NK-92 treated with Interleukin-12 subunit alpha and Interleukin-12 subunit beta, amount 100 ng/mL, for 24 hours (cell line): ENCODE results near the gene USP19.

ENCODE experiments used
- DNase-seq: peaks from one replicate; lab custom pipeline; 2025; lab: John Stamatoyannopoulos, UW

USP19 gene

GRCh38 chr3:49120438-49121131 is at the start of gene USP19:
Gene USP19, minus strand, starts transcription at chr3:49120823. Its CDS starts 1,678 bp downstream, at chr3:49119145.
- DNase-seq, result peak; percentile 78

- no peak for DNase-seq
Measured at GRCh38 chr3:49166752-49167556, 46.3 kb upstream of the USP19 start.

- peak; percentile 27 for DNase-seq
Measured at GRCh38 chr3:49165771-49166751, 45.4 kb upstream of the USP19 start, which contains the start of gene CCDC71. Gene CCDC71, minus strand, starts transcription at chr3:49166331. Its CDS starts 2,123 bp downstream, at chr3:49164208.

GRCh38 chr3:49164983-49165720 is 44.5 kb upstream of the USP19 start:
- no peak for DNase-seq

- DNase-seq, result no peak
Measured at GRCh38 chr3:49163609-49164008, 43.0 kb upstream of the USP19 start.

- no peak for DNase-seq
Measured at GRCh38 chr3:49162751-49163419, 42.3 kb upstream of the USP19 start.

- no peak for DNase-seq
Measured at GRCh38 chr3:49161808-49162530, 41.3 kb upstream of the USP19 start.

- no peak for DNase-seq
Measured at GRCh38 chr3:49161197-49161596, 40.6 kb upstream of the USP19 start.

GRCh38 chr3:49158792-49159191 is 38.2 kb upstream of the USP19 start:
- no peak for DNase-seq

- DNase-seq, result peak; percentile 16
Measured at GRCh38 chr3:49158103-49158709, 37.6 kb upstream of the USP19 start.

GRCh38 chr3:49157289-49157688 is 36.7 kb upstream of the USP19 start:
- no peak for DNase-seq

GRCh38 chr3:49153349-49153912 is 32.8 kb upstream of the USP19 start:
- DNase-seq, result no peak

GRCh38 chr3:49151610-49152009 is 31.0 kb upstream of the USP19 start:
- DNase-seq, result no peak

- no peak for DNase-seq
Measured at GRCh38 chr3:49148159-49148558, 27.5 kb upstream of the USP19 start.

GRCh38 chr3:49140080-49140479 is 19.5 kb upstream of the USP19 start:
- no peak for DNase-seq

- DNase-seq, result no peak
Measured at GRCh38 chr3:49135499-49135898, 14.9 kb upstream of the USP19 start.

GRCh38 chr3:49134471-49135265 is 14.0 kb upstream of the USP19 start:
- DNase-seq, result no peak

GRCh38 chr3:49133226-49133951 is 12.8 kb upstream of the USP19 start:
- no peak for DNase-seq
